Measurements from ENCODE around the gene PARD3B. TPM values are rescaled to one million over a fixed set of nuclear protein-coding genes. Genes with fewer than 3 reads are reported as not detected.

PARD3B gene
- total RNA-seq, 1 experiment from 2014 or later: 3.9 TPM

- DNase-seq (ENCODE audit: low spot score): no peak
These were observed 38.5 kb downstream of the PARD3B start for GRCh38 chr2:204583773-204584172.

- DNase-seq (ENCODE audit: low spot score): no peak
These were observed 40.7 kb downstream of the PARD3B start for GRCh38 chr2:204585930-204586329.

- DNase-seq (ENCODE audit: low spot score): no peak
These were observed 41.3 kb downstream of the PARD3B start for GRCh38 chr2:204586444-204587180.

- no peak for DNase-seq (ENCODE audit: low spot score)
These were observed 44.8 kb downstream of the PARD3B start for GRCh38 chr2:204590063-204590462.

- DNase-seq (ENCODE audit: low spot score): no peak
These were observed 46.0 kb downstream of the PARD3B start for GRCh38 chr2:204591225-204591624.

GRCh38 chr2:204604061-204604460 lies 58.8 kb downstream of the PARD3B start:
- DNase-seq (ENCODE audit: low spot score): no peak

- no peak for DNase-seq (ENCODE audit: low spot score)
These were observed 63.1 kb downstream of the PARD3B start for GRCh38 chr2:204608237-204608939.

GRCh38 chr2:204611017-204611631 lies 65.8 kb downstream of the PARD3B start:
- DNase-seq (ENCODE audit: low spot score): no peak

GRCh38 chr2:204611764-204612163 lies 66.5 kb downstream of the PARD3B start:
- no peak for DNase-seq (ENCODE audit: low spot score)

- no peak for DNase-seq (ENCODE audit: low spot score)
These were observed 68.4 kb downstream of the PARD3B start for GRCh38 chr2:204613635-204614034.

- DNase-seq (ENCODE audit: low spot score): no peak
These were observed 70.2 kb downstream of the PARD3B start for GRCh38 chr2:204615456-204615855.

GRCh38 chr2:204625135-204625534 lies 79.9 kb downstream of the PARD3B start:
- DNase-seq (ENCODE audit: low spot score): peak; percentile 29

- no peak for DNase-seq (ENCODE audit: low spot score)
These were observed 83.8 kb downstream of the PARD3B start for GRCh38 chr2:204628926-204629712.

- DNase-seq (ENCODE audit: low spot score): no peak
These were observed 87.1 kb downstream of the PARD3B start for GRCh38 chr2:204632410-204632809.

GRCh38 chr2:204634564-204634963 lies 89.3 kb downstream of the PARD3B start:
- no peak for DNase-seq (ENCODE audit: low spot score)

- DNase-seq (ENCODE audit: low spot score): no peak
These were observed 90.2 kb downstream of the PARD3B start for GRCh38 chr2:204635478-204635877.

- DNase-seq (ENCODE audit: low spot score): no peak
These were observed 93.4 kb downstream of the PARD3B start for GRCh38 chr2:204638471-204639194.

GRCh38 chr2:204643326-204643725 lies 98.1 kb downstream of the PARD3B start:
- no peak for DNase-seq (ENCODE audit: low spot score)

GRCh38 chr2:204645018-204645773 lies 99.9 kb downstream of the PARD3B start:
- DNase-seq (ENCODE audit: low spot score): no peak

GRCh38 chr2:204647626-204648025 lies 102.4 kb downstream of the PARD3B start:
- no peak for DNase-seq (ENCODE audit: low spot score)
